Iris pigment epithelial cell (primary cell): Measurements from ENCODE around the gene SRR.

Source experiments
- DNase-seq: peaks from one replicate; pipeline ENCODE4 v3.0.0-alpha.2; 2011; ENCODE audit warnings: low read depth

SRR gene

DNA sequence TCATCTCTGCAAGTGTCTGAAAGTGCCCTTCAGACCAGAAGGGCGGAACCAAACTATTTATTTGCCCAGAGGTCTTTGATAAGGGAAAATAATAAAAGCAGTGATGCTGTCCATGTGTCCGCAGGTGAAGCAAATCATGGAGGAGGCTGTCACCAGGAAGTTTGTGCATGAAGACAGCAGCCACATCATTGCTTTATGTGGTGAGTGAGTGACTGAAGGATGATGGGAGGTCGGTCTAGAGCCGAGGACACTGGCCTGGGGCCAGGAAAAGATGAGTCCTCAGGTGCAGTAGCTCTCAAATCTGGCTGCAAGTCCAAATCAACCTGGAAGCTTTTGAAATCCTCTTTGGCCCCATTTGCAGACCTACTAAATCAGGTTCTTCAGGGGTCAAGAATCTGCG, 39.7 kb downstream of the SRR start:
- peak; percentile 21 for DNase-seq

DNA sequence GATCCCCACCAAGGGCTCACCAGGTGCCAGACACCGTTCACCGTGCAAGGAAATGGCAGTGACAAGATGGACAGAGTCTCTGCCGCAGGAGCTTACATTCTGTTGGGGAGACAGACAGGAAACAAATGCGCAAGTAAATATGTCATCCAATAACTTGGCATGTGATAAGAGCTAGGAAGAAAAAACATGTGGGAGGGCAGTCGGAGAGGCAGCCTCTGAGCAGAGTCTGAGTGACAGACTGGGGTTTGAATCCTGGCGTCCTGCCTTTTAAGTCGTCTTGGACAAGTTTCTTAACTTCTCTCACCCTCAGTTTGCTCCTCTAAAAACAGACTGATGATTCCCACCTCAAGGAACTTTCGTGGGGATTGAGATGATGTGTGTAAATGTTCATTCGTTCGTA, 40.8 kb downstream of the SRR start:
- no peak for DNase-seq

DNA sequence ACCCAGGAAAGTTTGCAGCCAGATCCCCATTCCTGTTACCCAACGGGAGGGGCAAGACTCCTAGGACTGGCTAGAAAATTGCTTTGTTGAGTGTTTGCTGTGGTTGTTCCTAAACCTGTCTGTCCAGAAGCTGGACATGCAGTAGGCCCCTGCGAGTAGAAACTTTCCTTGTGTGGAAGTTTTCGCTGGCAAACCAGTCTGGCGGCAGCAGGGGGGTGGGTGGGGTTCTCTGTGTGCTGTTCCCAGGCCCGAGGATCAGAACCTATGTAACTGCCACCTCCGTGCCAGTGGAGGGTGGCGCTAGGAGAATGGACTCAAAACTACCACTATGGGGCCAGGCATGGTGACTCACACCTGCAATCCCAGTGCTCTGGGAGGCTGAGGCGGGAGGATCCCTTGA, 42.7 kb downstream of the SRR start:
- no peak for DNase-seq

GRCh38 chr17:2347805-2348685, 44.3 kb downstream of the SRR start:
- peak; percentile 84 for DNase-seq

GRCh38 chr17:2351269-2351668, 47.5 kb downstream of the SRR start:
- no peak for DNase-seq

GRCh38 chr17:2354311-2354710, 50.6 kb downstream of the SRR start:
- no peak for DNase-seq

DNA sequence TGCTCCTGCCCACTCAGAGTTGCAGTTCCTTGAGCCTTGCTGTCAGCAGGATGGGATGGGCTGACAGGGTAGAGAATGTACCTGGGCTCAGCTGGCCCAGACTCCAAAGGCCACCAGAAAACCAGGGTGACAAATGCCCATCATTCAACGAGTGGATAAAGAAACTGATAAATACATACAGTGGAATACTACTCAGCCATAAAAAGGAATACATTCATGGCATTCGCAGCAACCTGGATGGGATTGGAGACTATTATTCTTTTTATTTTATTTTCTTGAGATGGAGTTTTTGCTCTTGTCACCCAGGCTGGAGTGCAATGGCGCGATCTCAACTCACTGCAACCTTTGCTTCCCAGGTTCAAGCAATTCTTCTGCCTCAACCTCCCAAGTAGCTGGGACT, 53.5 kb downstream of the SRR start:
- no peak for DNase-seq

DNA sequence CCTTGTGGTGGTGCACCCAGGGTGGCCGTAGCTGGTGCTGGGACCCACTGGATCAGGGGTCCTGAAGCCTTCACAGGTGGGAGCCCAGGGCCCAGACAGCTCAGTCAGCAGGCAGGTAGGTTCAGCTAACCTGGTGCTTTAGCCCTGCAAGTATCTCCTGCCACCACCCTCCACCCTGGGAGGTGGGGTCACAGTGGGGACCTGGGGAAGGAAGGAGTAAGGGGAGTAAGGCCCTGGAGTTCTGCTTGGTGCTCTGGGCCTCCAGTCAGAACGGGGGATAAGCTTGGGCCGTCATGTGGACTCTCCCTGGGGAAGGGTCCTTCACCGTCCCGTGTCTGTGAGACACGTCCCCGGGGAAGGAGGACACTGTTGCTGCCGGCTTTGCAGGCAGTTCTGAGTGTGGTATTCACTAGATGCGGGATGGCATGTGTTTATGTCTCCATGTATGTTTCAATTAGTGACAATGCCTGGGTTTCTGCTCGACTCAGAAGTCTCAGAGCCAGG, 54.2 kb downstream of the SRR start:
- DNase-seq = no peak

DNA sequence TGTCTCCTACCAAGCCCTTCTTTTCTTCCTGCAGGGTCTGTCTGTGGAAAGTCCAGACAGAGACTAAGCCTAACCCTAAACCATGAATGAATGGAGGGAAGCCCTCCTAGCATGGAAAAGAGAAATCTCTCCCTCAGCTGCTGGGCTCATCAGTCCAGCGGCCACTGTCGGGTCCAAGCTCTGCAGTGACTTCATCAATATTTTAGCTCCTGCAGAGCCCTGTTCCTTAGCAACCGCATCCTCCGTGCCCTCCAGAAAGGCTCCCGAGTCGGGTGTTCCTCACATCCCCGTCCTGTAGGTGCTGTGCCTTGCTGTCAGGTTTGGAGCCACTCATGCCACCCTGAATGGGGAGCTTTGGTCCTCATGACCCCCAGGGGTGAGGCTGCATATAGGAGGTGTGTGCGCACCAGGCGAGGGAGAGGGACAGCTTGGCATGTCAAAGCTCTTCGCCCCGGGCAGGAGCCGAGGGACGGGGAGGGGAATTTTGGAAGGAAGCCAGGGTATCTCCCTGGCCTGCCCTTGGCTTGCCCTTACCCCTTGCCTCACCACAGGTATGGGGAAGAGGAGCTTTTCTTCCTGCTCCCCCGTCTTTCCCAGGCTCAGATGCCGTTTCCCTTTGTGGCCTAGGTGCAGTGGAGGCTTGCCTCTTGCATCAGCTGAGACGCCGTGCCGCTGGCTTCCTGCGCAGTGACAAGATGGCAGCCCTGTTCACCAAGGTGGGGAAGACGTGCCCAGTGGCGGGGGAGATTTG, 57.4 kb downstream of the SRR start:
- no peak for DNase-seq

DNA sequence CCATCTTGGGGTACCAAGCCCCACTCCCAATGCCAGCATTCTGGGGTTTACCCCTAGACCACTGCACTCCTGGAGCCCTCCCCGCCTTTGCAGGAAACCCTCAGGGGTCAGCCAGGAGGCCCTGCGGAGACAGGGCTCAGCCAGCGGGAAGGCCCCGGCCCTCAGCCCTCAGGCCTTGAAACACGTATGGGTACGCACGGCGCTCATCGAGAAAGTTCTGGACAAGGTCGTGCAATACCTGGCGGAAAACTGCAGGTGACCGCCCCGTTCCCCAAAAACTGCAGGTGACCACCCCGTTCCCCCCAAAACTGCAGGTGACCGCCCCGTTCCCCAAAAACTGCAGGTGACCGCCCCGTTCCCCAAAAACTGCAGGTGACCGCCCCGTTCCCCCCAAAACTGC, 58.3 kb downstream of the SRR start:
- DNase-seq = no peak

DNA sequence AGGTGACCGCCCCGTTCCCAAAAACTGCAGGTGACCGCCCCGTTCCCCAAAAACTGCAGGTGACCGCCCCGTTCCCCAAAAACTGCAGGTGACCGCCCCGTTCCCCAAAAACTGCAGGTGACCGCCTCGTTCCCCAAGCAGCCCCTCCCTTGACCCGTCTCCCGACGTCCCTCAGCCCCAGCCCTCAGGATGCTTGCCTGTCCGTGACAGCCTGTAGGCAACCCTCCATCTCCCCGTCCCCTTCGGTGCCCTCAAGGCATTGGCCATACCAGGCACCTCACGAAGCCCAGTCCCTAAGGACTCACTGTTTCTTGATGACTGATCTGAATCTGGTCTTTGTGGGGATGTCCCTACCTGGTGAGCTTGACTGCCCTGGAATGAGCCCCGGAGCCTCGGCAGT, 58.7 kb downstream of the SRR start:
- no peak for DNase-seq

GRCh38 chr17:2362881-2363280, 59.1 kb downstream of the SRR start:
- no peak for DNase-seq

DNA sequence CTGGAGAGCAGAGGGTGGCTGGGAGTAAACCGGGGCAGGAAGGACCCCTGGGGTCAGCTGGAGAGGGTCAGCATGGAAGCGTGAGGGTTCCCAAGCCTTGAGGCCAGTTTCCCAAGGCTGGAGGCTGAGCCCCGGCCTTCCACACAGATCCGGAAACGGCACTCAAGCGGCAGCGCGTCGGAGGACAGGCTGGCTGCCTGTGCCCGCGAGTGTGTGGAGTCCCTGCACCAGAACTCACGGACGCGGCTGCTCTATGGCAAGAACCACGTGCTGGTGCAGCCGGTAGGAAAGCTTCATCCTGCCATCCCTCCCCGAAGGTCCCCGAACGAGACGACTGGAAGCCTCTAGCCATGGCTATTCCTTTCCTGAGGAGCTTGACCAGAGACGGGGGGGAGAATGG, 59.6 kb downstream of the SRR start:
- no peak for DNase-seq

GRCh38 chr17:2363851-2364762, 60.4 kb downstream of the SRR start:
- DNase-seq = no peak

DNA sequence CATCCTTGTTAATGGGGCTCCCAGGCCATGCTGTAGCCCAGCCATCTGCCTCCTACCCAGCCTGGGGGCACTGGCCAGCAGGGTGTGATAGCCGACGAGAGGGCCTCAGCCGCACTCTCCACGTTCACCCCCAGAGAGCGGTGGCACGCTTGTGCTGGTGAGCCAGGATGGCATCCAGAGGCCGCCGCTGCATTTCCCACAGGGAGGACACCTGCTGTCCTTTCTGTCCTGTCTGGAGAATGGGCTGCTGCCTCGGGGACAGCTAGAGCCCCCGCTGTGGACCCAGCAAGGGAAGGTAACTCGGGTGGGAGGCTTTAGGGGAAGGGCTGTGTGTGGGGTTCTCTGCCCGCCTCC, 61.0 kb downstream of the SRR start:
- no peak for DNase-seq

- no peak for DNase-seq
Measured at GRCh38 chr17:2365132-2365531, 61.4 kb downstream of the SRR start.

DNA sequence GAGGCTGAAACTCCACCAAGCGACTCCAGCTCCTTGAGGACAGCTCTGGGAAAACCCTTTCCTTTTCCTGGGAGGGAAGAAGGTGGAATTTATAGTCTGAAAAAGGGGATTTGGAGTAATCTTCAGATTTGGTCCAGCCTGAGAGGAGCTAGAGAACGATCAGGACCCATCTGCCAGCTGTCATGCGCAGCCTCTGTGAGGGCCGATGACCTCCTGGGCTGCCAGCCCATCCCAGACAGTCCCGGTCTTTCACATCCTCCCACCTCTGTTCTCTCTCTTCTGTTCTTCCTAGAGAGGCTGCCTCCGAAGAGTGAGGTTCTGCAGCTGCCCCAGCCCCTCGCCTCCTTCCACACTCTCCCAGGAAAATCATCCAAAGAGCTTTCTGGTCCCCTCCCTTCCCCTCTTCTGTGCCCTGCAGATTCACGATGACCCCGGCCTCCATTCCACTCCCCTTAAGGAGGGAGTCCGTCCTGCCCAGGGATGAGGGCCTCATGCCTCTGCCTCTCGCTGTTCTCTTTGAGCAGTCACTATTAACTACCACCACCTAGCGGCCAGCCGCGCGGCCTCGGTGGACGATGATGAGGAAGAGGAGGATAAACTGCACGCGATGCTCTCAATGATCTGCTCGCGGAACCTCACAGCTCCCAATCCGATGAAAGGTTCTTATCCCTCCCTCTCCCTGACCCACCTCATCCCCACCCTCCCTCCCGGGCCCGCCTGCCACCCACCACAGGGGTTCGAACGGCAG, 63.2 kb downstream of the SRR start:
- DNase-seq = peak; percentile 23

DNA sequence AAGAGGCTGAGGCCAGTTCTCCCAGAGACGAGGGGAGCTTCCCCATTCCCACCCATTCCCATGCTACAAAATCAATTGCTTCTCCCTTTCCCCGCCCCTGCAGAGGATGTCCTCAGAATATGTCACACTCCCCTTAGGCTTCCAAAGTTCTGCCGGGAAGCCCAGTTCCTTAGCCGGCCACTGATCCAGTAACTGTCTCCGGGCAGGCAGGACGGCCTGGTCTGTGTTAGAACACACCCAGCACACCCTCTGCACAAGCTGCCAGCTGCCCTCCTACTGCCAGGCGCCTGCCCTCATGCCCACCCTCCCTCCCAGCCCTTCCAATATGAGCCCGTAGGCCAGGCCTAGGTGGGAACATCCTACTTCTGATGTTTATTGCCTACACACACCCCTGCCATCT, 64.6 kb downstream of the SRR start:
- DNase-seq = no peak

DNA sequence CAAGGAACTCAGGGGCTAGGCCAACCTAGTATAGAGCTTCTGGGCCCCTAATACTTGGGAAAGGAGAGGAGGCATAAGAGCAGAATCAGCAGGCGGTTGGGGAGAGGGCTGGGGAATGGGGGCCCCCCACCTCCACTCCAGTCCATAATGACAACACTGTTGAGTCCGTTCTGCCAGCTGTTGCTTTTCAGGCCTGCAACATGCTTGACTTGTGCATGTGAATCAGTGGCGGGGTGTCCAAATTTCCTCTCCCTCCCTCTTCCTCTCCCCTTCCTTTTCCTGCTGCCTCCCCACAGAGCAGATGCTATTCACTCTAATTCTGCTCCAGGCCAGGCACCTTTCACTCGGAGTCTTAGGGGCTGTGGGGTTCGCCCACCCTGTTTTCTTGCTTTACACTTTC, 65.3 kb downstream of the SRR start:
- DNase-seq = no peak

- peak; percentile 18 for DNase-seq
Measured at GRCh38 chr17:2369551-2370210, 65.9 kb downstream of the SRR start.

DNA sequence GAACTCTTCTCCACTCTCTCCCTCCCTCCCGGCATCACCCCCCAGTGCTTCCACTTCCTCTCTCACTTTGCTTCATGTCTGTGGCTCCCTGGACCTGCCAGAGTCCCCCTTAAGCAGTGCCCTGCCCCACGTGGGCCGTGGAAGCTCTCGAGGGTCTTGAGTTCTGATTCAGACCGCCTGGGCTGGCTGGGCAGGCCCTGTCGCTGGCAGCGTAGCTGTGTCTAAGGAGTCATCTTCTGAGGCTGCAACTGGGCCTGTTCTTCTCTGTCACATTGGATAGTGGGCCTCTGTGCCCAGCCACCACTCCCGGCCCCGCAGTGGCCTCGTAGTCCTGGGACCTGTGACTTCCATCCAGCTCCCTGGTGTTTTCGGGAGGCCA, 66.5 kb downstream of the SRR start:
- DNase-seq = no peak
